Measurements from ENCODE around the gene RASGRF2. TPM values are rescaled to one million over a fixed set of nuclear protein-coding genes. Genes with fewer than 3 reads are reported as not detected.

RASGRF2 gene
- total and polyA plus RNA-seq, 9 of the 15 experiments (the other 6 are each of a cell fraction or from before 2014, with no cell fraction given), result 0.01 to 0.22 (median 0.08) TPM; not detected in 2

GRCh38 chr5:80967500-80968181 lies 7.5 kb downstream of the RASGRF2 start:
- Histone ChIP-seq H3K4me2 (ENCODE audit: insufficient read depth, low read length) (no peak overlapping the region), H4K20me1 (replicated peaks; ENCODE audit: control insufficient read depth, insufficient read depth, low read length) (no peaks in the 10 kb centered on the region), H3K79me2 (ENCODE audit: control insufficient read depth, insufficient read depth, low read length) (no peaks in the 10 kb centered on the region), H3K9ac (ENCODE audit: insufficient read depth in 1 of 2, low read depth in 2 of 2, low read length in 2 of 2) (no peak overlapping the region), H3K27ac (ENCODE audit: extremely low read depth, low read depth, low read length) (no peak overlapping the region), H3K4me1 (replicated peaks in 1 of 2; ENCODE audit: control insufficient read depth in 2 of 2, insufficient read depth in 2 of 2, low read length in 2 of 2) (no peaks in the 10 kb centered on the region), H2AFZ (ENCODE audit: low read depth, low read length) (no peak overlapping the region), H3K36me3 (ENCODE audit: control insufficient read depth, insufficient read depth, low read length) (no peaks in the 10 kb centered on the region), H3K9me1 (ENCODE audit: control insufficient read depth, insufficient read depth, low read length) (no peaks in the 10 kb centered on the region), H3K4me3 (no peak overlapping the region), H3K9me3 (replicated peaks; ENCODE audit: control insufficient read depth, insufficient read depth, low read depth, low read length) (no peaks in the 10 kb centered on the region), H3K27me3 (ENCODE audit: control insufficient read depth in 2 of 2, insufficient read depth in 2 of 2, low read length in 2 of 2) (peaks cover 0 to 9% of the 10 kb centered on the region in 2 experiments; a peak in 2 of 5 replicates)
- ChIA-PET CTCF (ENCODE audit: low intra/inter-chr PET ratio) (no interaction called here), POLR2A (no interaction called here)
- WGBS (ENCODE audit: insufficient coverage, low coverage, missing lambda C conversion rate), result 0% methylated on average over 2 of the region's 2 CpGs
- ATAC-seq (no peak), DNase-seq (ENCODE audit: extremely low read depth in 1 of 4, low spot score in 3 of 4) (no peak), FAIRE-seq (no peak)
- TF ChIP-seq SMAD2 (IDR thresholded peaks at IDR 0.05; ENCODE audit: low read depth, low read length) (no peak), MEF2D (tag; conservative IDR thresholded peaks at IDR 0.05; ENCODE audit: low read depth) (no peak), VEZF1 (CRISPR knock-in tag; IDR thresholded peaks at IDR 0.05) (no peak), FOXJ2 (tag; IDR thresholded peaks at IDR 0.05) (no peak), CBFA2T2 (conservative IDR thresholded peaks at IDR 0.05) (no peak), PML (IDR thresholded peaks at IDR 0.05; ENCODE audit: low read length) (no peak), E2F6 (IDR thresholded peaks at IDR 0.05; ENCODE audit: borderline replicate concordance in 1 of 2, extremely low read depth in 1 of 2, insufficient read depth in 1 of 2, insufficient read length in 1 of 2, low read depth in 1 of 2, low read length in 1 of 2, poor library complexity in 1 of 2, severe bottlenecking in 1 of 2) (no peak)
- intact Hi-C loops (cut with micrococcal nuclease), result no loop called here
- in situ Hi-C loops (cut with MboI), result no loop called here
- no TSS peak for BruUV-seq (replicated peaks)

Measured in K562 (cell line).